HG03175 (cell line): ENCODE data around the gene MYBPHL.

Experiments
- ATAC-seq: cut with Tn5 transposase; IDR thresholded peaks from one replicate; pipeline ENCODE4 v1.9.1; 2021; ENCODE audit warnings: mild to moderate bottlenecking, moderate library complexity; ENCODE audit not compliant: unreplicated experiment

MYBPHL gene

DNA sequence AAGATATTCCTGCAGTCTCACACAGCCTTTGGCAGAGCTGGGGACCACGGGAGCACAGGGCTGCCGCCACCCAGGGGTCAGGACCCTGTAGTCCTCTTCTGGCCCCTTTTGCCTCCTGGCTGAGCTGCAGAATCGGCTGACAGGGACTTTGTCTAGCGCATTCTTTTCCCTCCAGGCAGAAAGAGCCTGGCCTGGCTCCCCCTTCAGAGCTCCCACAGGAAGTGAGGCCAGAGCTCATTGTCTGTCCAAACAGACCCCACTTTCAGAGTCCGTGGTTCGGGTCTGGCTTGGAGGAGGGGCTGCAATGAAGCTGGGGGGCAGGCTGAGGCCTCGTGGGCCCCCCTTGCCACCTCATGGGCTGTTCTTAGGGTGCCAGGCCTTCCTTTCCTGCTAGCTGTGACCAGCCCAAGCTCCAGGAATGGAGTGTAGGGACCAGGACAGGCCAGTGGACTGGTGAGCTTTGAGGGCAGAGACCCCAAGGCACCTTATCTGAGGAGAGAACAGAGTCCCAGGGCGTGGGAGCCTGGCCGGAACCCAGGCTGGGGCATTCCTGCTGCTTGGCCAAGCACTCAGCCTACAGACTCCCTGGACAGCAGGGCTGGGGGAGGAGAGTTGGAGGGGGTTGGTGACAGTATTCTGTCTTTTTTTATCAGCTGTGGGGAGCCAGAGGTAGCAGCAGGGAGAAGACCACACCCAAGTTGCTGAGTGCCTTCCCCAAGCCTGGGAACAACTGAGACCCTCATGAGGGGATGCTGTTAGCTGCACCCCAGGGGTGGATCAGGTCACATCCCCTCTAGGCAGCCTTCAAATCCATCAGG lies 52.8 kb downstream of the MYBPHL start:
- ATAC-seq = no peak

DNA sequence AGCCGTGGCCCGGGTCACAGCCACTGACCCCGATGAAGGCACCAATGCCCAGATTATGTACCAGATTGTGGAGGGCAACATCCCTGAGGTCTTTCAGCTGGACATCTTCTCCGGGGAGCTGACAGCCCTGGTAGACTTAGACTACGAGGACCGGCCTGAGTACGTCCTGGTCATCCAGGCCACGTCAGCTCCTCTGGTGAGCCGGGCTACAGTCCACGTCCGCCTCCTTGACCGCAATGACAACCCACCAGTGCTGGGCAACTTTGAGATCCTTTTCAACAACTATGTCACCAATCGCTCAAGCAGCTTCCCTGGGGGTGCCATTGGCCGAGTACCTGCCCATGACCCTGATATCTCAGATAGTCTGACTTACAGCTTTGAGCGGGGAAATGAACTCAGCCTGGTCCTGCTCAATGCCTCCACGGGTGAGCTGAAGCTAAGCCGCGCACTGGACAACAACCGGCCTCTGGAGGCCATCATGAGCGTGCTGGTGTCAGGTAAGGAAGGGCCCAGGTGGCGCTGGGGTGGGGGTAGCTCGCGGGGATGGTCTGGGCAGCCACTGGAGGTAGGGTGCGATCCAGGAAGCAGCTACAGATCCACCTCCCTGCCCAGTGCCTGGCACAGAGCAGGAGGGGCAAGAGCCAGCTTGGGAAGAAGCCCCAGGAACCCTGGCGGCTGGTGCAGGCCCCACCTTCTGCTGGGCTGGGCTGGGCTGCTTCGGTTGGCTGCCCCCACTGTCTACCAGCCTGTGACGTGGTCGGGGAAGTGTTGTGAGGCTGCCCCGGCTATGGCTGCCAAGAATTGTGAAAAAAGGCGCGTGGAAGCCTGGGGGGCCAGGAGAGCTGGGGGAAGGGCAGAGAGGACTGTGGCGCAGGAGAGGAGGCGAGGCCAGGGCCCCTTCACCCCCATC lies 53.7 kb downstream of the MYBPHL start:
- no peak for ATAC-seq

DNA sequence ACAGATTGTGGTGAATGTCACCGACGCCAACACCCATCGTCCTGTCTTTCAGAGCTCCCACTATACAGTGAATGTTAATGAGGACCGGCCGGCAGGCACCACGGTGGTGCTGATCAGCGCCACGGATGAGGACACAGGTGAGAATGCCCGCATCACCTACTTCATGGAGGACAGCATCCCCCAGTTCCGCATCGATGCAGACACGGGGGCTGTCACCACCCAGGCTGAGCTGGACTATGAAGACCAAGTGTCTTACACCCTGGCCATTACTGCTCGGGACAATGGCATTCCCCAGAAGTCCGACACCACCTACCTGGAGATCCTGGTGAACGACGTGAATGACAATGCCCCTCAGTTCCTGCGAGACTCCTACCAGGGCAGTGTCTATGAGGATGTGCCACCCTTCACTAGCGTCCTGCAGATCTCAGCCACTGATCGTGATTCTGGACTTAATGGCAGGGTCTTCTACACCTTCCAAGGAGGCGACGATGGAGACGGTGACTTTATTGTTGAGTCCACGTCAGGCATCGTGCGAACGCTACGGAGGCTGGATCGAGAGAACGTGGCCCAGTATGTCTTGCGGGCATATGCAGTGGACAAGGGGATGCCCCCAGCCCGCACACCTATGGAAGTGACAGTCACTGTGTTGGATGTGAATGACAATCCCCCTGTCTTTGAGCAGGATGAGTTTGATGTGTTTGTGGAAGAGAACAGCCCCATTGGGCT lies 54.5 kb downstream of the MYBPHL start:
- ATAC-seq = no peak

DNA sequence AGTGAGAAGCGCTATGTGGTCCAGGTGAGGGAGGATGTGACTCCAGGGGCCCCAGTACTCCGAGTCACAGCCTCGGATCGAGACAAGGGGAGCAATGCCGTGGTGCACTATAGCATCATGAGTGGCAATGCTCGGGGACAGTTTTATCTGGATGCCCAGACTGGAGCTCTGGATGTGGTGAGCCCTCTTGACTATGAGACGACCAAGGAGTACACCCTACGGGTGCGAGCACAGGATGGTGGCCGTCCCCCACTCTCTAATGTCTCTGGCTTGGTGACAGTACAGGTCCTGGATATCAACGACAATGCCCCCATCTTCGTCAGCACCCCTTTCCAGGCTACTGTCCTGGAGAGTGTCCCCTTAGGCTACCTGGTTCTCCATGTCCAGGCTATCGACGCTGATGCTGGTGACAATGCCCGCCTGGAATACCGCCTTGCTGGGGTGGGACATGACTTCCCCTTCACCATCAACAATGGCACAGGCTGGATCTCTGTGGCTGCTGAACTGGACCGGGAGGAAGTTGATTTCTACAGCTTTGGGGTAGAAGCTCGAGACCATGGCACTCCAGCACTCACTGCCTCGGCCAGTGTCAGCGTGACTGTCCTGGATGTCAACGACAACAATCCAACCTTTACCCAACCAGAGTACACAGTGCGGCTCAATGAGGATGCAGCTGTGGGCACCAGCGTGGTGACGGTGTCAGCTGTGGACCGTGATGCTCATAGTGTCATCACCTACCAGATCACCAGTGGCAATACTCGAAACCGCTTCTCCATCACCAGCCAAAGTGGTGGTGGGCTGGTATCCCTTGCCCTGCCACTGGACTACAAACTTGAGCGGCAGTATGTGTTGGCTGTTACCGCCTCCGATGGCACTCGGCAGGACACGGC lies 55.3 kb downstream of the MYBPHL start:
- ATAC-seq = no peak

DNA sequence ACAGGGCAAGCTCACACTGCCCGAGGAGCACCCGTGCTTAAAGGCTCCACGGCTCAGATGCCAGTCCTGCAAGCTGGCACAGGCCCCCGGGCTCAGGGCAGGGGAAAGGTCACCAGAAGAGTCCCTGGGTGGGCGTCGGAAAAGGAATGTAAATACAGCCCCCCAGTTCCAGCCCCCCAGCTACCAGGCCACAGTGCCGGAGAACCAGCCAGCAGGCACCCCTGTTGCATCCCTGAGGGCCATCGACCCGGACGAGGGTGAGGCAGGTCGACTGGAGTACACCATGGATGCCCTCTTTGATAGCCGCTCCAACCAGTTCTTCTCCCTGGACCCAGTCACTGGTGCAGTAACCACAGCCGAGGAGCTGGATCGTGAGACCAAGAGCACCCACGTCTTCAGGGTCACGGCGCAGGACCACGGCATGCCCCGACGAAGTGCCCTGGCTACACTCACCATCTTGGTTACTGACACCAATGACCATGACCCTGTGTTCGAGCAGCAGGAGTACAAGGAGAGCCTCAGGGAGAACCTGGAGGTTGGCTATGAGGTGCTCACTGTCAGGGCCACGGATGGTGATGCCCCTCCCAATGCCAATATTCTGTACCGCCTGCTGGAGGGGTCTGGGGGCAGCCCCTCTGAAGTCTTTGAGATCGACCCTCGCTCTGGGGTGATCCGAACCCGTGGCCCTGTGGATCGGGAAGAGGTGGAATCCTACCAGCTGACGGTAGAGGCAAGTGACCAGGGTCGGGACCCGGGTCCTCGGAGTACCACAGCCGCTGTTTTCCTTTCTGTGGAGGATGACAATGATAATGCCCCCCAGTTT lies 56.1 kb downstream of the MYBPHL start:
- no peak for ATAC-seq

DNA sequence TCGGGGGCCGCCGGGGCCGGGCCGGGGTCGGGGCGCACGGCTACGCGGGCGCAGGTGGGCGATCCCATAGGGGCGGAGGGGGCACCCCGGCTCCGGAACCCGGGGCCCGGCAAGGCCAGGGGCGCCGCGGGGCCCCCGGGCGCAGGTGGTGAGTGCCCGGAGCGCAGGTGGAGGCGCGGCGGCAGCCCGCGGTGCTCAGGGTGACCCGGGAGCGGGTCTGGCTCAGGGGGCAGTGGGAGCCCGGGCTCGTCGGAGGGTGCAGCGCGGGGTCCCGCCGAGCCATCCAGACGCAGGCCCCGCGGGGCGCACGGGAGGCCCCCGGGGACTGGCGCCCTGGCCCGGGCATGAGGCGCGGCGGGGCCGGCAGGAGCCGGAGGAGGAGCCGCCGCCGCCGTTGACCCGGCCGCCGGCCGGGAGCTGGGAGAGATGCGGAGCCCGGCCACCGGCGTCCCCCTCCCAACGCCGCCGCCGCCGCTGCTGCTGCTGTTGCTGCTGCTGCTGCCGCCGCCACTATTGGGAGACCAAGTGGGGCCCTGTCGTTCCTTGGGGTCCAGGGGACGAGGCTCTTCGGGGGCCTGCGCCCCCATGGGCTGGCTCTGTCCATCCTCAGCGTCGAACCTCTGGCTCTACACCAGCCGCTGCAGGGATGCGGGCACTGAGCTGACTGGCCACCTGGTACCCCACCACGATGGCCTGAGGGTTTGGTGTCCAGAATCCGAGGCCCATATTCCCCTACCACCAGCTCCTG lies 57.0 kb downstream of the MYBPHL start:
- peak; percentile 35 for ATAC-seq

DNA sequence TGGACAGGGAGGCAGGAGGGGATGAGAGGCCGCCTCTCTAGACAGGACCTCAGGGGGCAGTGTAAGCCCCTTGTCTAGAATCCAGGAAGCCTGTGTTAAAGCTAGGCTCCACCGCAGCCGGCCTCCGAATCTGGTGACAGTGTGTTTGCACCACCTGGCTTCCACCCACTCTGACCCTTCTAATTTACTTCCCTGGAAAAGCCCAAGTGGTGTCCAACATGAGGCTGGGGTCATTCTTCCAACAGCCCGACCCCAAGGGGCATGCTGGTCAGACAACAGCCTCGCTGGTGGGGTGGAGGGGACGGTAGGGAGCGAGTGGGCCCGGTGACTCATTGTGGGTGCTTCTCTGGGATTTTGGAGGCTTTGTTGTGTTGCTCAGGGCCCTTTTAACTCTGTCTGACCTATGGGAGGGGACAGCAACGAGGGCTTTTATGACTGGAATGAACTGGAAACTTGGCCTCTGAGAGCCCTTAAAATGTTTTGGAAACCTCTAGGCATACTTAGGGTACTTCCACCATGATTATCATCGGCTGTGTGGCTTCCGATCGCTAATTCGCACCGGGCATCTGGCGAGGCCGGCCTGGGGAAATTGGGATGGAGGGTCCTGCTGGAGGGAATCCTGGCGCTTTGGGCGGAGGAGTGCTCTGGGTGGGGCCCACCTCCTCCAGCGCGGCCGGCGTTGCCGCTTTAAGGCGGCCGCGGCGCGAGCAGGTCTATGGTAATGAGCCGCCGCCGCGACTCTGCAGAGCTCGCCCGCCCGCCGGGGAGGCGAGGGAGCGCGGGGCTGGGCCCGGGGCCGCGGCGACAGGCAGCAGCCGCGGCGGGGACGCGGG lies 57.8 kb downstream of the MYBPHL start, which contains the start of gene CELSR2:
Gene CELSR2, plus strand, starts transcription at position 743 of the 833 bp plus-strand sequence. CDS start 541 bp downstream, outside the sequence.
- peak; percentile 78 for ATAC-seq

DNA sequence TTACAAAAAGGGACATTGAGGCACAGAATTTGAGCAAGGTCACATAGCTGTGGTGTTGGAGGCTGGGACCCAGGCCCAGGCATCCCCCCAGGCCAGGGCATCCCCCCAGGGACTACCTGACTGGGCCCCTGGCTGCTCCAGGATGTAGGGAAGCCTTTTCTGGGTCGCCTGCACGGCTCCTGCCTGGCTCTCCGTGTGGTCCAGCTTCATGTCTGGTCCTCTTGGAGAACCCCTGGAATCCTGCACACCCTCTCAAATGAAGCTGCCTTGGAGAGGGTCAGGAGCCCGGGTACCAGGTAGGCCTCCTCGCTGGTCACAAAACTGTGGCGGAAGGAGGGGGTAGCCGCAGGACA lies 58.4 kb downstream of the MYBPHL start:
- ATAC-seq = no peak

DNA sequence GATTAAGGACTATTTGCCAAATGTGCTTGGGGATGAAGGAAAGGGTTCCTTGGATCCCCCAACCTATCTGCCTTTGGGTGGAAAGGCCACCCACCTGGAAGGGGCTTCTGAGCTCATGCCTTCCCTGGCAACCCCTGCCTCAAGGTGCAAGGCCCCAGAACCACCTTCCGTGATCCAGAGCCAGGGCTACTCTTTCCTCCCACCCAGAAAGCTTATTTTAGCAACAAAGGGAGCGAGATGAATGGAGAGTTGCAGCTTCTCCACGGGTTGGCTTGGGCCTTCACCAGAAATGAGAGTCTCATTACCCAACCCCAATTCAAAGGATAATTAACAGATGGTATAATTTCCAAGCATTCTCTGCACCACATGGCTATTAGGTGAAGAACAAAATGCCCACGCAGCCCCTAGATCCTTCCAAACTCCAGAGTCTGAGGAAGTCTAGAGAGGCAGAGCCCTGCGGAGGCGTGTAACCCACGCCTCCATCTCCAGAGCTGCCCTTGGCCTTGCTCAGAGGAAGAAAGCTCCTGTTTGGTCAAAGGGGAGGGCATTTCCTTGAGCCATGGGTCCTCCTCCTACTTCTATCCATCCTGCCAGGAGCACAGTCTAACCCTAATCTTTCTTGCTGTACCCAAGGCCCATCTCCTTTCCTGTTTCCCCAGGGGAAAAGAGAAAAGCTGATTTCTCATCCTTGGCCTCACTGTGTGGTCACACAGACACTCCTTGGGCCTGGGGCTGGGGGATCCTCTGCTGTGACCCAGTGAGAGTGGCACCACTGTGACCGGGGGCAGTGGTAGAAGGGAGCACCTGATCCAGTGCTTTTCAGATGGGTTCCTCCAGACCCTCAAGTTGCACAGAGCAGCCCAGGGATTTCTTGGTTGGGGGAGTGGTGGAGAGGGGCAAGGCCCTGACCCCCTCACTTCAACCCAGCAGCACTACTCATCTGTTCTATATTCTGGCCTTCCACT lies 59.1 kb downstream of the MYBPHL start:
- no peak for ATAC-seq

DNA sequence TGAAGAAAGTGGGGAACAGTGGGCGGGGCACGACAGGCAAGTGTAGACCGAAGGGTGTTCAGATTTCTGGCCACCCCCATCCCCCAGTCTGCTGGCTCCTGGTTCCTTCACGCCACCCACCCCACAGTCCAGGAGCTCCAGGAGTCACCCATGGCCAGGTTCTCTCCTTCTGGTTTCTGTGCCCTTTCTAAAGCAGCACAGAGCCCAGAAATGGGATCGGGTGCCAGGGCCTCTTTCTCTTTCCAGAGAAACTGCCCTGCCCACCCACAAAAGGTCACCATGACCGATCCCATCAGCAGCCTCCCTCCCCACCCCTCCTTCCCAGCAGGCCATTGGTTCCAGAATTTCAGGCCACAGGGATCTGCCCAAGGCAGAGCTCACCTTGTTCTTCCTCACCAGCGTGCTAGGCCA lies 60.7 kb downstream of the MYBPHL start:
- ATAC-seq = no peak

DNA sequence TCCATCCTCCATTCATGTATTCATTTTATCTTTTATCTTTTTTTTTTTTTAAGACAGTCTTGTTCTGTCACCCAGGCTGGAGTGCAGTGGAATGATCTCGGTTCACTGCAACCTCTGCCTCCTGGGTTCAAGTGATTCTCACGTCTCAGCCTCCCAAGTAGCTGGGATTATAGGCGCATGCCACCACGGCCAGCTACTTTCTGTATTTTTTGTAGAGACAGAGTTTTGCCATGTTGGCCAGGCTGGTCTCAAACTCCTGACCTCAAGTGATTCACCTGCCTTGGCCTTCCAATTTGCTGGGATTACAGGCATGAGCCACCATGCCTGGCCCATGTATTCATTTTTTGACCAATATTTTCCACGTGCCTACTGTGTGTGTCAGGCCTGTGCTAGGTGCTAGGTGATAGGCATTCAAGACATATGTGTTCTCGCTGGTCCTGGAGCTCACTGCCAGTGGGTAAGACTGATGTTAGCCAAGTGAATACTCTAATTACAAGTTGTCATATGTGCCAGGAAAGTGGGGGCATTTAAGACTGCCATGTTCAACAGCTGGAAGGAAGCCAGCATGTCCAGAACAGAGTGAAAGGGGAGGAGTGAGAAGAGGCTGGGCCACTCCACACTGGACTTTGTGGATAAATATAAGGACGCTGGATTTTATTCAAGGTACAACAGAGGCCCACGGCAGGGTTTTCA lies 62.8 kb downstream of the MYBPHL start:
- no peak for ATAC-seq

DNA sequence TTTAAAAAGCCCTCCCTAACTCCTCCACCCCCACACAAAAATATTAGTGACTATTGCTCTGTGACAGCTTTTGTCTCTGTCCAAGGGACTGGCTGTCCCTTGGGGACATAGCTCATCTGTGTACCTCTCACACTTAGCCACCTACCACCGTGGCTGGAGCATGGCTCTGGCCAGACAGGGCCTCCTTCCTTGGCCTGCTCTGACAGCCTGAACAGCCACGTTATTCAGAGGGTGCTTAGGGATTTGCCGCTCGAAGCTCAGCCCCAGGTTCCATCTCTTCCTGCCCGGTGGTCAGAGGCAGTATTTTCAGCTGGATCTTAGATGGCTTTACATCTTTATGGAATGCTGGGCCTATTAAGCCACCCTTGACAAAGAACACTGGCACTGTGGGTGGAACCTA lies 63.6 kb downstream of the MYBPHL start:
- no peak for ATAC-seq

DNA sequence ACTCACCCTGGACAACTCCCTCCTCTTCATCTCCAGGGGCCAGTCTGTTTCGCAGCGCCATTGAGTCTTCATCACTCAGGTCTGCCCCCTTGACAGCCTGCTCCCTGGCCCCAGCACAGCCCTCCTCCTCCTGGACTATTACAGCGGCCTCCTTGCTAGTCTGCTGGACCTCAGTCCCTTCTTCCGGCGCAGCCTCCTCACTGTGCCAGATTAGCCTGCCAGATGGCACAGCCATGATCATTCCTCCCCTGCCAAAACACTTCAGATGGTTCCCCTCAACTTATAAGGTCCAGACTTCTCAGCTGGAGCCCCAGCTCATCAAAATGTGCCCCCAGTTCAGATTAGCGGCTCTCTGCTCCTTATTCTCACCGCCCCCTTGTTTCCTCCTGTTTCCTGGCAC lies 64.4 kb downstream of the MYBPHL start:
- ATAC-seq = no peak
